GM23338 (cell line): Measurements from ENCODE around the gene BCAR3. TPM values are rescaled to one million over a fixed set of nuclear protein-coding genes. Genes with fewer than 3 reads are reported as not detected.
A peak's percentile ranks its signal among the peaks of the same experiment; 100 is the strongest.

Source experiments
- ATAC-seq: fragments of 200-7000 bp; cut with Tn5 transposase; 3 replicates; pipeline ENCODE4 v1.9.1; 2020
- DNase-seq: peaks from one replicate; pipeline ENCODE4 v3.0.0-alpha.2; 2015; ENCODE audit warnings: low spot score
- H2AFZ ChIP-seq: fragments of 200-600 bp; sonication (generic); 2 replicates; pipeline ENCODE4 v1.8.0; 2016; ENCODE audit warnings: antibody characterized with exemption, mild to moderate bottlenecking, moderate library complexity
- H3F3A ChIP-seq: fragments of 200-600 bp; sonication (generic); replicated peaks from 2 replicates; pipeline ENCODE4 v1.8.0; 2017; ENCODE audit warnings: antibody characterized with exemption, mixed run types, low read depth
- H3K27ac ChIP-seq: fragments of 200-600 bp; sonication (generic); 2 replicates; pipeline ENCODE4 v1.6.1; 2016; ENCODE audit warnings: low read depth
- H3K27me3 ChIP-seq: fragments of 200-600 bp; sonication (generic); 2 replicates; pipeline ENCODE4 v1.8.0; 2016; ENCODE audit warnings: mild to moderate bottlenecking, mixed run types, moderate library complexity; ENCODE audit not compliant: insufficient read depth
- H3K36me3 ChIP-seq: fragments of 200-600 bp; sonication (generic); 2 replicates; pipeline ENCODE4 v1.8.0; 2016; ENCODE audit warnings: mild to moderate bottlenecking; ENCODE audit not compliant: insufficient read depth
- H3K4me1 ChIP-seq: fragments of 200-600 bp; sonication (generic); 2 replicates; pipeline ENCODE4 v1.8.0; 2016; ENCODE audit warnings: mild to moderate bottlenecking, moderate library complexity; ENCODE audit not compliant: insufficient read depth
- H3K4me2 ChIP-seq: fragments of 200-600 bp; sonication (generic); 2 replicates; pipeline ENCODE4 v1.7.1; 2017; ENCODE audit warnings: mixed run types
- H3K4me3 ChIP-seq: fragments of 200-600 bp; sonication (generic); 2 replicates; pipeline ENCODE4 v1.6.1; 2016; ENCODE audit warnings: mixed run types
- H3K79me2 ChIP-seq: fragments of 200-600 bp; sonication (generic); replicated peaks from 2 replicates; pipeline ENCODE4 v1.8.0; 2017; ENCODE audit warnings: mild to moderate bottlenecking; ENCODE audit not compliant: insufficient read depth
- H3K9me2 ChIP-seq: fragments of 200-600 bp; sonication (generic); 2 replicates; pipeline ENCODE4 v1.8.0; 2017; ENCODE audit not compliant: insufficient read depth
- H4K20me1 ChIP-seq: fragments of 200-600 bp; sonication (generic); replicated peaks from 2 replicates; pipeline ENCODE4 v1.8.0; 2017; ENCODE audit warnings: mild to moderate bottlenecking; ENCODE audit not compliant: insufficient read depth
- H3K27ac Mint-ChIP-seq: 2 replicates; pipeline ENCODE4 v1.8.0; 2020; ENCODE audit warnings: inconsistent platforms, mild to moderate bottlenecking, moderate library complexity, mixed read lengths
- H3K27me3 Mint-ChIP-seq: 3 replicates; pipeline ENCODE4 v1.8.0; 2022; ENCODE audit warnings: low read depth, mild to moderate bottlenecking, moderate library complexity, mixed read lengths, inconsistent platforms; ENCODE audit not compliant: insufficient read depth, poor library complexity
- H3K36me3 Mint-ChIP-seq: 3 replicates; pipeline ENCODE4 v1.8.0; 2021; ENCODE audit warnings: low read depth, mild to moderate bottlenecking, inconsistent platforms, moderate library complexity, mixed read lengths
- H3K4me1 Mint-ChIP-seq: 3 replicates; pipeline ENCODE4 v1.8.0; 2020; ENCODE audit warnings: mild to moderate bottlenecking, inconsistent platforms, mixed read lengths
- H3K4me3 Mint-ChIP-seq: 3 replicates; pipeline ENCODE4 v1.8.0; 2021; ENCODE audit warnings: moderate library complexity, mild to moderate bottlenecking, inconsistent platforms, mixed read lengths
- H3K9me3 Mint-ChIP-seq: 3 replicates; pipeline ENCODE4 v1.8.0; 2020; ENCODE audit warnings: moderate library complexity, mild to moderate bottlenecking, inconsistent platforms, mixed read lengths
- CREB1 ChIP-seq: fragments of 250-450 bp; sonication (Bioruptor Pico); IDR thresholded peaks from 2 replicates; pipeline ENCODE4 v1.5.0; 2020; ENCODE audit warnings: low read depth, mild to moderate bottlenecking, moderate library complexity
- ETS1 ChIP-seq: IDR thresholded peaks from 2 replicates; pipeline ENCODE4 v1.6.1; 2016; ENCODE audit warnings: antibody characterized with exemption
- EZH2 ChIP-seq: fragments of 200-600 bp; sonication (generic); IDR thresholded peaks from one replicate; pipeline ENCODE4 v1.8.0; 2017; ENCODE audit warnings: antibody characterized with exemption, mild to moderate bottlenecking, low read depth; ENCODE audit not compliant: unreplicated experiment
- EZH2phosphoT487 ChIP-seq: fragments of 200-600 bp; sonication (generic); IDR thresholded peaks from one replicate; pipeline ENCODE4 v1.8.1; 2018; ENCODE audit warnings: antibody characterized with exemption; ENCODE audit not compliant: unreplicated experiment
- JUNB ChIP-seq: IDR thresholded peaks from one replicate; pipeline ENCODE4 v1.6.1; 2016; ENCODE audit warnings: antibody characterized with exemption; ENCODE audit not compliant: unreplicated experiment
- NANOG ChIP-seq: IDR thresholded peaks from 2 replicates; pipeline ENCODE4 v1.6.1; 2016; ENCODE audit warnings: antibody characterized with exemption, borderline replicate concordance
- POLR2AphosphoS5 ChIP-seq: IDR thresholded peaks from 2 replicates; pipeline ENCODE4 v1.6.1; 2016; ENCODE audit warnings: antibody characterized with exemption, low read depth
- REST ChIP-seq: IDR thresholded peaks from one replicate; pipeline ENCODE4 v1.6.1; 2018; ENCODE audit warnings: antibody characterized with exemption; ENCODE audit not compliant: unreplicated experiment
- ZNF114 ChIP-seq: fragments of 250-450 bp; sonication (Bioruptor Pico); IDR thresholded peaks from 2 replicates; pipeline ENCODE4 v1.5.0; 2020; ENCODE audit warnings: mild to moderate bottlenecking, moderate library complexity
- ZNF331 ChIP-seq: fragments of 250-450 bp; sonication (Bioruptor Pico); IDR thresholded peaks from 2 replicates; pipeline ENCODE4 v1.5.0; 2020; ENCODE audit warnings: low read depth, mild to moderate bottlenecking, moderate library complexity
- ZNF462 ChIP-seq: fragments of 250-450 bp; sonication (Bioruptor Pico); IDR thresholded peaks from 2 replicates; pipeline ENCODE4 v1.5.0; 2020; ENCODE audit warnings: mild to moderate bottlenecking, moderate library complexity
- polyA plus RNA-seq: library from polyadenylated mRNA; unstranded; fragments of >200 nt; fragmentation: Nextera tagmentation; extraction: Ambion mirVana; gene quantifications from 2 replicates; pipeline ENCODE4 v1.2.1, GENCODE V29; 2016
- total RNA-seq: library from RNA; depleted of rRNA; stranded (reverse); fragments of >200 nt; shearing (Covaris generic); gene quantifications from 2 replicates; pipeline ENCODE4 v1.2.3, GENCODE V29; 2014
- TF ChIP-seq, protein P1 (sequence below), 2 experiments: fragments of 200-600 bp in 1 of 2; sonication (generic) in 1 of 2; conservative IDR thresholded peaks; 2 replicates each; pipeline versions ENCODE4 v1.5.1 to v1.6.1; 2016 to 2017; ENCODE audit warnings: antibody characterized with exemption in 2 of 2, low read depth in 2 of 2, mild to moderate bottlenecking in 2 of 2, moderate library complexity in 1 of 2

The BCAR3 gene
- total and polyA plus RNA-seq, 2 experiments from 2014 or later: 5.5 to 9.7 TPM

GRCh38 chr1:93690341-93690740, 8.7 kb upstream of the BCAR3 start (continued):
- no peak for TF ChIP-seq ZNF462

- Histone ChIP-seq H4K20me1 (no peaks in the 10 kb centered on the region), H3K79me2 (no peaks in the 10 kb centered on the region), H3K4me1 (peaks cover 15% of the 10 kb centered on the region; the same call in 1 of the 2 replicates), H3K27ac (no peak overlapping the region), H3K27me3 (no peaks in the 10 kb centered on the region), H3K36me3 (no peaks in the 10 kb centered on the region), H3F3A (no peaks in the 10 kb centered on the region), H3K9me2 (no peaks in the 10 kb centered on the region), H2AFZ (no peak overlapping the region; the same call in 1 of the 2 replicates), H3K4me3 (no peak overlapping the region), H3K4me2 (no peak overlapping the region; the same call in 1 of the 2 replicates)
- DNase-seq (peak; percentile 19), ATAC-seq (no peak; the same call in 2 of the 3 replicates)
- no peaks in the 10 kb centered on the region for H3K9me3 Mint-ChIP-seq
- H3K36me3 Mint-ChIP-seq: no peaks in the 10 kb centered on the region
- no peak overlapping the region; the same call in 2 of the 3 replicates for H3K4me3 Mint-ChIP-seq
- peaks cover 26% of the 10 kb centered on the region for H3K4me1 Mint-ChIP-seq
- peaks cover 9% of the 10 kb centered on the region for H3K27me3 Mint-ChIP-seq
- H3K27ac Mint-ChIP-seq: no peak overlapping the region
- TF ChIP-seq EZH2phosphoT487: no peak
- TF ChIP-seq CREB1 (CRISPR knock-in tag): no peak
- no peak for TF ChIP-seq ZNF114 (CRISPR knock-in tag)
- no peak for TF ChIP-seq ETS1
- TF ChIP-seq JUNB: no peak
- TF ChIP-seq EZH2: no peak
- no peak for TF ChIP-seq REST
- no peak for TF ChIP-seq ZNF331 (CRISPR knock-in tag)
- TF ChIP-seq, protein P1, sequence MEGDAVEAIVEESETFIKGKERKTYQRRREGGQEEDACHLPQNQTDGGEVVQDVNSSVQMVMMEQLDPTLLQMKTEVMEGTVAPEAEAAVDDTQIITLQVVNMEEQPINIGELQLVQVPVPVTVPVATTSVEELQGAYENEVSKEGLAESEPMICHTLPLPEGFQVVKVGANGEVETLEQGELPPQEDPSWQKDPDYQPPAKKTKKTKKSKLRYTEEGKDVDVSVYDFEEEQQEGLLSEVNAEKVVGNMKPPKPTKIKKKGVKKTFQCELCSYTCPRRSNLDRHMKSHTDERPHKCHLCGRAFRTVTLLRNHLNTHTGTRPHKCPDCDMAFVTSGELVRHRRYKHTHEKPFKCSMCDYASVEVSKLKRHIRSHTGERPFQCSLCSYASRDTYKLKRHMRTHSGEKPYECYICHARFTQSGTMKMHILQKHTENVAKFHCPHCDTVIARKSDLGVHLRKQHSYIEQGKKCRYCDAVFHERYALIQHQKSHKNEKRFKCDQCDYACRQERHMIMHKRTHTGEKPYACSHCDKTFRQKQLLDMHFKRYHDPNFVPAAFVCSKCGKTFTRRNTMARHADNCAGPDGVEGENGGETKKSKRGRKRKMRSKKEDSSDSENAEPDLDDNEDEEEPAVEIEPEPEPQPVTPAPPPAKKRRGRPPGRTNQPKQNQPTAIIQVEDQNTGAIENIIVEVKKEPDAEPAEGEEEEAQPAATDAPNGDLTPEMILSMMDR (conservative IDR thresholded peaks at IDR 0.05; ENCODE audit: low read depth in 2 of 2): no peak
- no peak for TF ChIP-seq NANOG
- TF ChIP-seq POLR2AphosphoS5: no peak
These were observed 8.0 kb upstream of the BCAR3 start for GRCh38 chr1:93689521-93690223.
